Measurements from ENCODE around the gene ADCY5. TPM values are rescaled to one million over a fixed set of nuclear protein-coding genes. Genes with fewer than 3 reads are reported as not detected.
"Not testable (repeated sequence)": the region's sequence is repeated elsewhere in the genome, so short reads cannot be mapped to it uniquely, and the experiment has no call there.

Gene ADCY5
- total RNA-seq, 1 experiment from 2014 or later, result 0.24 TPM

GRCh38 chr3:123239756-123240155 is 209.1 kb downstream of the ADCY5 start:
- no peak for DNase-seq
- H3K4me2 ChIP-seq, result no peak overlapping the region
- H3K4me3 ChIP-seq, result no peak overlapping the region
- H3K9me3 ChIP-seq (ENCODE audit: insufficient read depth, low read depth), result no peaks in the 10 kb centered on the region
- no peaks in the 10 kb centered on the region for H3K4me1 ChIP-seq (replicated peaks; ENCODE audit: insufficient read depth)
- no peak overlapping the region for H3K27ac ChIP-seq
- no peaks in the 10 kb centered on the region for H3K36me3 ChIP-seq (ENCODE audit: low read depth)
- H4K20me1 ChIP-seq (ENCODE audit: insufficient read depth), result no peaks in the 10 kb centered on the region; the same call in 1 of the 2 replicates
- no peaks in the 10 kb centered on the region for H3K79me2 ChIP-seq (ENCODE audit: low read depth)
- H3K9me2 ChIP-seq (ENCODE audit: insufficient read depth), result no peaks in the 10 kb centered on the region
- intact Hi-C loops (cut with micrococcal nuclease; ENCODE audit: unreplicated experiment), result no loop called here
- H3F3A ChIP-seq (ENCODE audit: insufficient read depth, low read depth), result no peaks in the 10 kb centered on the region; the same call in 1 of the 2 replicates
- no peak overlapping the region for H2AFZ ChIP-seq
- no peaks in the 10 kb centered on the region for H3K27me3 ChIP-seq (ENCODE audit: insufficient read depth, low read depth)
- TF ChIP-seq EZH2 (IDR thresholded peaks at IDR 0.05; ENCODE audit: low read depth), result no peak
- TF ChIP-seq, protein P1, sequence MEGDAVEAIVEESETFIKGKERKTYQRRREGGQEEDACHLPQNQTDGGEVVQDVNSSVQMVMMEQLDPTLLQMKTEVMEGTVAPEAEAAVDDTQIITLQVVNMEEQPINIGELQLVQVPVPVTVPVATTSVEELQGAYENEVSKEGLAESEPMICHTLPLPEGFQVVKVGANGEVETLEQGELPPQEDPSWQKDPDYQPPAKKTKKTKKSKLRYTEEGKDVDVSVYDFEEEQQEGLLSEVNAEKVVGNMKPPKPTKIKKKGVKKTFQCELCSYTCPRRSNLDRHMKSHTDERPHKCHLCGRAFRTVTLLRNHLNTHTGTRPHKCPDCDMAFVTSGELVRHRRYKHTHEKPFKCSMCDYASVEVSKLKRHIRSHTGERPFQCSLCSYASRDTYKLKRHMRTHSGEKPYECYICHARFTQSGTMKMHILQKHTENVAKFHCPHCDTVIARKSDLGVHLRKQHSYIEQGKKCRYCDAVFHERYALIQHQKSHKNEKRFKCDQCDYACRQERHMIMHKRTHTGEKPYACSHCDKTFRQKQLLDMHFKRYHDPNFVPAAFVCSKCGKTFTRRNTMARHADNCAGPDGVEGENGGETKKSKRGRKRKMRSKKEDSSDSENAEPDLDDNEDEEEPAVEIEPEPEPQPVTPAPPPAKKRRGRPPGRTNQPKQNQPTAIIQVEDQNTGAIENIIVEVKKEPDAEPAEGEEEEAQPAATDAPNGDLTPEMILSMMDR (conservative IDR thresholded peaks at IDR 0.05), result no peak
- POLR2A ChIA-PET (ENCODE audit: unreplicated experiment), result no interaction called here
- CTCF ChIA-PET, result no interaction called here
- BruUV-seq (replicated peaks), result no TSS peak

GRCh38 chr3:123239186-123239585 is 209.7 kb downstream of the ADCY5 start:
- H3K27ac ChIP-seq; BruUV-seq (replicated peaks); intact Hi-C loops (cut with micrococcal nuclease; ENCODE audit: unreplicated experiment); H3K4me2 ChIP-seq; H3K9me2 ChIP-seq (ENCODE audit: insufficient read depth); CTCF ChIA-PET; H3K36me3 ChIP-seq (ENCODE audit: low read depth); H3K27me3 ChIP-seq (ENCODE audit: insufficient read depth, low read depth); DNase-seq; H3K9me3 ChIP-seq (ENCODE audit: insufficient read depth, low read depth); H3K4me1 ChIP-seq (replicated peaks; ENCODE audit: insufficient read depth); H3K79me2 ChIP-seq (ENCODE audit: low read depth); POLR2A ChIA-PET (ENCODE audit: unreplicated experiment); H2AFZ ChIP-seq; H3K4me3 ChIP-seq; H4K20me1 ChIP-seq (ENCODE audit: insufficient read depth); H3F3A ChIP-seq (ENCODE audit: insufficient read depth, low read depth): not testable (repeated sequence)

- no peaks in the 10 kb centered on the region for H3K4me1 ChIP-seq (replicated peaks; ENCODE audit: insufficient read depth)
- intact Hi-C loops (cut with micrococcal nuclease; ENCODE audit: unreplicated experiment), result no loop called here
- DNase-seq, result no peak
- no TSS peak for BruUV-seq (replicated peaks)
- no peak overlapping the region for H3K4me2 ChIP-seq
- no peaks in the 10 kb centered on the region for H4K20me1 ChIP-seq (ENCODE audit: insufficient read depth)
- H3K36me3 ChIP-seq (ENCODE audit: low read depth), result no peaks in the 10 kb centered on the region
- TF ChIP-seq EZH2 (IDR thresholded peaks at IDR 0.05; ENCODE audit: low read depth), result no peak
- TF ChIP-seq, protein P1 (conservative IDR thresholded peaks at IDR 0.05), result no peak
- ChIA-PET CTCF (no interaction called here), POLR2A (ENCODE audit: unreplicated experiment) (interaction anchor here (0.7 kb wide), 1 partner anchor 62 kb away, joined by 3 read pairs; no protein-coding TSS in a partner anchor)
- H2AFZ ChIP-seq, result no peak overlapping the region
- H3F3A ChIP-seq (ENCODE audit: insufficient read depth, low read depth), result no peaks in the 10 kb centered on the region
- H3K27ac ChIP-seq, result no peak overlapping the region
- H3K79me2 ChIP-seq (ENCODE audit: low read depth), result no peaks in the 10 kb centered on the region
- no peak overlapping the region for H3K4me3 ChIP-seq
- no peaks in the 10 kb centered on the region for H3K9me2 ChIP-seq (ENCODE audit: insufficient read depth)
- H3K27me3 ChIP-seq (ENCODE audit: insufficient read depth, low read depth), result no peaks in the 10 kb centered on the region
- no peaks in the 10 kb centered on the region for H3K9me3 ChIP-seq (ENCODE audit: insufficient read depth, low read depth)
These were observed 212.0 kb downstream of the ADCY5 start for GRCh38 chr3:123236902-123237301.

Other genes with a start within 250 kb of the ADCY5 start
- 13.2 and 20.2 TPM in 2 replicates for gene SEC22A, start 247.1 kb downstream of the ADCY5 start, total RNA-seq (2021)
- gene HACD2, start 136.0 kb upstream of the ADCY5 start, total RNA-seq (2021), result 38.4 and 53.3 TPM in 2 replicates